Measurements from ENCODE around the gene MYO1B.
A peak's percentile ranks its signal among the peaks of the same experiment; 100 is the strongest.

MYO1B gene

GRCh38 chr2:191215230-191215629 lies 30.0 kb upstream of the MYO1B start:
- no peak for TF ChIP-seq CTCF (IDR thresholded peaks at IDR 0.05; ENCODE audit: low read depth, low read length)
- no peak for DNase-seq (ENCODE audit: low read depth in 2 of 2)
- H3K4me3 ChIP-seq (replicated peaks in 1 of 2; ENCODE audit: low read depth in 2 of 2, low read length in 2 of 2), result no peak overlapping the region

- no peak for DNase-seq (ENCODE audit: low read depth in 2 of 2)
- H3K4me3 ChIP-seq (replicated peaks in 1 of 2; ENCODE audit: low read depth in 2 of 2, low read length in 2 of 2), result no peak overlapping the region
- TF ChIP-seq CTCF (IDR thresholded peaks at IDR 0.05; ENCODE audit: low read depth, low read length), result no peak
Observed at GRCh38 chr2:191215666-191216065, 29.5 kb upstream of the MYO1B start.

- H3K4me3 ChIP-seq (replicated peaks in 1 of 2; ENCODE audit: low read depth in 2 of 2, low read length in 2 of 2), result no peak overlapping the region
- peak; percentile 46 to 80 for DNase-seq (ENCODE audit: low read depth in 2 of 2)
- TF ChIP-seq CTCF (IDR thresholded peaks at IDR 0.05; ENCODE audit: low read depth, low read length), result no peak
Observed at GRCh38 chr2:191217580-191217979, 27.6 kb upstream of the MYO1B start.

- DNase-seq (ENCODE audit: low read depth in 2 of 2), result peak; percentile 87 to 90
- TF ChIP-seq CTCF (IDR thresholded peaks at IDR 0.05; ENCODE audit: low read depth, low read length), result peak; percentile 62
- no peak overlapping the region for H3K4me3 ChIP-seq (replicated peaks in 1 of 2; ENCODE audit: low read depth in 2 of 2, low read length in 2 of 2)
Observed at GRCh38 chr2:191218292-191218898, 26.8 kb upstream of the MYO1B start.

- TF ChIP-seq CTCF (IDR thresholded peaks at IDR 0.05; ENCODE audit: low read depth, low read length), result no peak
- DNase-seq (ENCODE audit: low read depth in 2 of 2), result no peak
- no peak overlapping the region for H3K4me3 ChIP-seq (replicated peaks in 1 of 2; ENCODE audit: low read depth in 2 of 2, low read length in 2 of 2)
Observed at GRCh38 chr2:191220671-191221070, 24.5 kb upstream of the MYO1B start.

- no peak for DNase-seq (ENCODE audit: low read depth in 2 of 2)
- H3K4me3 ChIP-seq (replicated peaks in 1 of 2; ENCODE audit: low read depth in 2 of 2, low read length in 2 of 2), result no peak overlapping the region
- TF ChIP-seq CTCF (IDR thresholded peaks at IDR 0.05; ENCODE audit: low read depth, low read length), result no peak
Observed at GRCh38 chr2:191221666-191222065, 23.5 kb upstream of the MYO1B start.

- H3K4me3 ChIP-seq (replicated peaks in 1 of 2; ENCODE audit: low read depth in 2 of 2, low read length in 2 of 2), result no peak overlapping the region
- TF ChIP-seq CTCF (IDR thresholded peaks at IDR 0.05; ENCODE audit: low read depth, low read length), result no peak
- DNase-seq (ENCODE audit: low read depth in 2 of 2), result peak; percentile 64 to 87
Observed at GRCh38 chr2:191222507-191222906, 22.7 kb upstream of the MYO1B start.
